ENCODE results near the gene KDM6A. TPM values are rescaled to one million over a fixed set of nuclear protein-coding genes. Genes with fewer than 3 reads are reported as not detected.
A peak's percentile ranks its signal among the peaks of the same experiment; 100 is the strongest.

The KDM6A gene
- total and polyA plus RNA-seq, 7 donors = 3.6 to 21.3 (median 13.2) TPM

DNA sequence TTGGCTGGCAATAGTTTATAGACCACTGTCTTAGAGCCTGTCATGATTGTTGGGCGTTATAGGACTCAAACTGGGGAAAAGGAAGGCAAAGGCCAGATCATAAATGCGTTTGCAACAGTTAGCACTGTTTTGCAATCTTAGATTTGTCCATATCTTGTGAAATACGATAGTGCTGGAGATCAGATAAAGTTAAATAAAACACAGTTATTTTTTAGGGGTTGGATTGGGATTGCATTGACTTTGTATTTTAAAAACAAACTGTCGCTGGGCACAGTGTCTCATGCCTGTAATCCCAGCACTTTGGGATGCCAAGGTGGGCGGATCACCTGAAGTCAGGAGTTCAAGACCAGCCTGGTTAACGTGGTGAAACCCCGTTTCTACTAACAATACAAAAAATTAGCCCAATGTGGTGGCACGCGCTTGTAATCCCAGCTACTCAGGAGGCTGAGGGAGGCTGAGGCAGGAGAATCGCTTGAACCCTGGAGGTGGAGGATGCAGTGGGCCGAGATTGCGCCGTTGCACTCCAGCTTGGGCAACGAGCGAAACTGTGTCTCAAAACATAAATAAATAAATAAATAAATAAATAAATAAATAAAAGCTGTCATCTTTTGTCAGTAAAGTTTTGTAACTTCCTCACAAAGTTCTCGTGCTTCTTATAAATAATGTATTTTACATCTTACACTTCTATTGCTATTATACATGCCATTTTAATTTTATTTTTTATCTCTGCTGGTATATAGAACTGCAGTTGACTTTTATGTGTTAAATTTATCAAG is 117.2 kb downstream of the KDM6A start:
- no peaks in the 10 kb centered on the region for H3K4me1 ChIP-seq
- H3K27ac ChIP-seq = no peak overlapping the region
- no peak overlapping the region for H3K4me3 ChIP-seq
- H3K36me3 ChIP-seq (ENCODE audit: insufficient read depth in 1 of 2, low read depth in 1 of 2) = no peaks in the 10 kb centered on the region
- DNase-seq (no peak), ATAC-seq (no peak)
- WGBS, 3 donors = 95 to 99% (median 97%) methylated on average over 16 of the region's 16 CpGs
- TF ChIP-seq, protein P1, sequence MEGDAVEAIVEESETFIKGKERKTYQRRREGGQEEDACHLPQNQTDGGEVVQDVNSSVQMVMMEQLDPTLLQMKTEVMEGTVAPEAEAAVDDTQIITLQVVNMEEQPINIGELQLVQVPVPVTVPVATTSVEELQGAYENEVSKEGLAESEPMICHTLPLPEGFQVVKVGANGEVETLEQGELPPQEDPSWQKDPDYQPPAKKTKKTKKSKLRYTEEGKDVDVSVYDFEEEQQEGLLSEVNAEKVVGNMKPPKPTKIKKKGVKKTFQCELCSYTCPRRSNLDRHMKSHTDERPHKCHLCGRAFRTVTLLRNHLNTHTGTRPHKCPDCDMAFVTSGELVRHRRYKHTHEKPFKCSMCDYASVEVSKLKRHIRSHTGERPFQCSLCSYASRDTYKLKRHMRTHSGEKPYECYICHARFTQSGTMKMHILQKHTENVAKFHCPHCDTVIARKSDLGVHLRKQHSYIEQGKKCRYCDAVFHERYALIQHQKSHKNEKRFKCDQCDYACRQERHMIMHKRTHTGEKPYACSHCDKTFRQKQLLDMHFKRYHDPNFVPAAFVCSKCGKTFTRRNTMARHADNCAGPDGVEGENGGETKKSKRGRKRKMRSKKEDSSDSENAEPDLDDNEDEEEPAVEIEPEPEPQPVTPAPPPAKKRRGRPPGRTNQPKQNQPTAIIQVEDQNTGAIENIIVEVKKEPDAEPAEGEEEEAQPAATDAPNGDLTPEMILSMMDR (IDR thresholded peaks at IDR 0.05) = no peak
- intact Hi-C loops (cut with DNase I) = no loop called here
- H3K9me3 ChIP-seq = no peaks in the 10 kb centered on the region
- H3K27me3 ChIP-seq (ENCODE audit: insufficient read depth in 3 of 3, low read length in 2 of 3) = no peaks in the 10 kb centered on the region

DNA sequence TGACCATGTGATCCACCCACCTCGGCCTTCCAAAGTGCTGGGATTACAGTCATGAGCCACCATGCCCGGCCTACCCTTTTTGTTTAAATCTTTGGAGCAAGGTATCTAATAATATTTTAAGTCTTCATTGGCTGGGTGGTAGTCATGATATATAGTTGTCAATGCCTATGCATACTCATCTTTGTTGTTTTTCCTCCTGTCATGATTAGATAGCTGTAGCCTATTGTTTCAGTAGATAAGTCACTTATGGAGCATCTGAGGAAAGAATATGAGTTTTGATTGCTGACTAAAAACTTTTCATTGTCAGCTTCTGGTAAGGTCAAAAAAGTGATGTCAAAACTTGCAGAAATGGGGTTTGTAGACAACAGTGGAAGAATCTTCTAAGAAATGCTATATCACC is 119.8 kb downstream of the KDM6A start:
- DNase-seq (no peak), ATAC-seq (no peak)
- H3K9me3 ChIP-seq = no peaks in the 10 kb centered on the region
- no peaks in the 10 kb centered on the region for H3K36me3 ChIP-seq (ENCODE audit: insufficient read depth in 1 of 2, low read depth in 1 of 2)
- TF ChIP-seq, protein P1 (IDR thresholded peaks at IDR 0.05) = no peak
- peaks cover 12% of the 10 kb centered on the region for H3K4me1 ChIP-seq
- H3K27me3 ChIP-seq (ENCODE audit: insufficient read depth in 3 of 3, low read length in 2 of 3) = no peaks in the 10 kb centered on the region
- WGBS, 3 donors = 64 to 94% (median 70%) methylated on average over 2 of the region's 2 CpGs
- intact Hi-C loops (cut with DNase I) = no loop called here
- H3K27ac ChIP-seq = no peak overlapping the region
- no peak overlapping the region for H3K4me3 ChIP-seq

DNA sequence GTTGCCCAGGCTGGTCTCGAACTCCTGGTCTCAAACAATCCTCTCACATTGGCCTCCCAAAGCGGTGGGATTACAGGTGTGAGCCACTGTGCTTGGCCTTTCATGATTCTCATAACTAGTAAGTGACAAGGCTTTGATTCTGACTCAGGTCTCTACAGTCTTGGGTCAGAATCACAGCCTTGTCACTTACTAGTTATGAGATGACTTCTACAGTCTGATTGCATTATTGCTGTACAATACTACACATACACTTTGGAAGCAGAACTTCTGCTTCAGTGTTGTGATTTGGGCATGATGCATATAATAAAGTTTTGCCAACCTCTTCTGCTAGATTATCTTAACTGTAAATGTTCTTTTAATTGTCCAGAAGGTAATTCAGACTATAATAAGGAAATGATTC is 123.3 kb downstream of the KDM6A start:
- H3K4me3 ChIP-seq = no peak overlapping the region
- TF ChIP-seq, protein P1 (IDR thresholded peaks at IDR 0.05) = no peak
- ATAC-seq = no peak
- H3K4me1 ChIP-seq = peaks cover 24% of the 10 kb centered on the region
- DNase-seq = no peak
- intact Hi-C loops (cut with DNase I) = loop anchor here in 1 of 2 donors (5.0 kb wide), 1 partner anchor 39 kb away; no protein-coding TSS in a partner anchor
- WGBS, 3 donors = 94 to 100% (median 95%) methylated on average over 2 of the region's 2 CpGs
- H3K36me3 ChIP-seq (ENCODE audit: insufficient read depth in 1 of 2, low read depth in 1 of 2) = no peaks in the 10 kb centered on the region
- no peaks in the 10 kb centered on the region for H3K9me3 ChIP-seq
- no peaks in the 10 kb centered on the region for H3K27me3 ChIP-seq (ENCODE audit: insufficient read depth in 3 of 3, low read length in 2 of 3)
- no peak overlapping the region for H3K27ac ChIP-seq

DNA sequence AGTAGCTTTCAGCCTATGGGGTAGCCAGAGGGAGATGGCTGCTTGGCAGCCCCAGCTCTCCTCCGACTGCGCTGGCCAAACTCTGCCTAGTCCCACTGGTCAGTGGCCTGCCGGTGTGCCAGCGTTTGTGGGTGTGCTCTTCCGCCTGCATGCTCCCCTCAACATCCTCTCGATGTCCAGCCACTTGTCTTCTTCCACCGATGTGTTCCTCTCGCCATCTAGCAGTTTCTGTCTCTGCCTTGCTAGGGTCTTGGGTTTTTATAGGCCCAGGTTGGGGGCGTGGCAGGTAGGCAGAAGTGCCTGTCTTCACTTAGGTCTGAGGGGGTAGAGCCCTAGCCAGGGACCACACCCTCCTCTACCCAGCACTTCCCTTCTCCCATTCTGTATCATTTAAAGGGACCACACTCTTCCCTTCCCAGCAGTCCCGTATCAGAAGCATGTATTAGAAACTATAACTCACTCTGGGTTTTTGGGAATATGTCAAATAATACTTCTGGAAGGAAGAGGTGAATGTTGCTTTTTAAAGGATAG is 124.4 kb downstream of the KDM6A start:
- Histone ChIP-seq H3K9me3 (no peaks in the 10 kb centered on the region), H3K4me3 (no peak overlapping the region), H3K27ac (no peak overlapping the region), H3K4me1 (peaks cover 25% of the 10 kb centered on the region), H3K27me3 (ENCODE audit: insufficient read depth in 3 of 3, low read length in 2 of 3) (no peaks in the 10 kb centered on the region), H3K36me3 (ENCODE audit: insufficient read depth in 1 of 2, low read depth in 1 of 2) (no peaks in the 10 kb centered on the region)
- WGBS, 3 donors = 79 to 91% (median 84%) methylated on average over 8 to 10 of the region's 10 CpGs
- no peak for DNase-seq
- intact Hi-C loops (cut with DNase I) = loop anchor here in 1 of 2 donors (5.0 kb wide), 1 partner anchor 40 kb away; no protein-coding TSS in a partner anchor
- TF ChIP-seq, protein P1 (IDR thresholded peaks at IDR 0.05) = no peak
- ATAC-seq = peak in 2 of 4 donors; percentile 23 to 43

Measured in psoas muscle (tissue), 8 donors.